ENCODE measurements around the gene SMIM10L1.

DNA sequence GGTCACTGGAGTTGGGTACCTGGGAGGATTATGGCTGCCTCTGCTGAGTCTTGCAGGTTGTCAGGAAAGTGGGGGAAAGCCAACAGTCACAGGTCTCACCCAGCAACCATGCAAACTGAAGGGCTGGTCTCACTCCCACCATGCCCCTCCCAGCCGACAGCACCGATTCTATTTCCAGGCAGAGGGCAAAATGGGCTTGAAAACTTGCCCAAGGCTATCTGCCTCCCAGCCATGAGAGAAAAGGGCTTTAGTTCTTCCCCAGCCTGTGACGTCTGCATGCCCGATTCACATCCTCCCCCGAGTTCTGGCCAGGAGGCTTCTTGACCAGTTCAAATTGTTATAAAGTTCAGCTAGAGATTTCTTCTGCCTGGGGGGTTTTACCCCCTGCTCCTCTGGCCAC, 26.7 kb upstream of the SMIM10L1 start:
- TF ChIP-seq, protein P1, sequence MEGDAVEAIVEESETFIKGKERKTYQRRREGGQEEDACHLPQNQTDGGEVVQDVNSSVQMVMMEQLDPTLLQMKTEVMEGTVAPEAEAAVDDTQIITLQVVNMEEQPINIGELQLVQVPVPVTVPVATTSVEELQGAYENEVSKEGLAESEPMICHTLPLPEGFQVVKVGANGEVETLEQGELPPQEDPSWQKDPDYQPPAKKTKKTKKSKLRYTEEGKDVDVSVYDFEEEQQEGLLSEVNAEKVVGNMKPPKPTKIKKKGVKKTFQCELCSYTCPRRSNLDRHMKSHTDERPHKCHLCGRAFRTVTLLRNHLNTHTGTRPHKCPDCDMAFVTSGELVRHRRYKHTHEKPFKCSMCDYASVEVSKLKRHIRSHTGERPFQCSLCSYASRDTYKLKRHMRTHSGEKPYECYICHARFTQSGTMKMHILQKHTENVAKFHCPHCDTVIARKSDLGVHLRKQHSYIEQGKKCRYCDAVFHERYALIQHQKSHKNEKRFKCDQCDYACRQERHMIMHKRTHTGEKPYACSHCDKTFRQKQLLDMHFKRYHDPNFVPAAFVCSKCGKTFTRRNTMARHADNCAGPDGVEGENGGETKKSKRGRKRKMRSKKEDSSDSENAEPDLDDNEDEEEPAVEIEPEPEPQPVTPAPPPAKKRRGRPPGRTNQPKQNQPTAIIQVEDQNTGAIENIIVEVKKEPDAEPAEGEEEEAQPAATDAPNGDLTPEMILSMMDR (IDR thresholded peaks at IDR 0.05; ENCODE audit: insufficient read depth, low read length), result no peak
- no peak for TF ChIP-seq GABPA (IDR thresholded peaks at IDR 0.05; ENCODE audit: low read depth)
- TF ChIP-seq, protein P2, sequence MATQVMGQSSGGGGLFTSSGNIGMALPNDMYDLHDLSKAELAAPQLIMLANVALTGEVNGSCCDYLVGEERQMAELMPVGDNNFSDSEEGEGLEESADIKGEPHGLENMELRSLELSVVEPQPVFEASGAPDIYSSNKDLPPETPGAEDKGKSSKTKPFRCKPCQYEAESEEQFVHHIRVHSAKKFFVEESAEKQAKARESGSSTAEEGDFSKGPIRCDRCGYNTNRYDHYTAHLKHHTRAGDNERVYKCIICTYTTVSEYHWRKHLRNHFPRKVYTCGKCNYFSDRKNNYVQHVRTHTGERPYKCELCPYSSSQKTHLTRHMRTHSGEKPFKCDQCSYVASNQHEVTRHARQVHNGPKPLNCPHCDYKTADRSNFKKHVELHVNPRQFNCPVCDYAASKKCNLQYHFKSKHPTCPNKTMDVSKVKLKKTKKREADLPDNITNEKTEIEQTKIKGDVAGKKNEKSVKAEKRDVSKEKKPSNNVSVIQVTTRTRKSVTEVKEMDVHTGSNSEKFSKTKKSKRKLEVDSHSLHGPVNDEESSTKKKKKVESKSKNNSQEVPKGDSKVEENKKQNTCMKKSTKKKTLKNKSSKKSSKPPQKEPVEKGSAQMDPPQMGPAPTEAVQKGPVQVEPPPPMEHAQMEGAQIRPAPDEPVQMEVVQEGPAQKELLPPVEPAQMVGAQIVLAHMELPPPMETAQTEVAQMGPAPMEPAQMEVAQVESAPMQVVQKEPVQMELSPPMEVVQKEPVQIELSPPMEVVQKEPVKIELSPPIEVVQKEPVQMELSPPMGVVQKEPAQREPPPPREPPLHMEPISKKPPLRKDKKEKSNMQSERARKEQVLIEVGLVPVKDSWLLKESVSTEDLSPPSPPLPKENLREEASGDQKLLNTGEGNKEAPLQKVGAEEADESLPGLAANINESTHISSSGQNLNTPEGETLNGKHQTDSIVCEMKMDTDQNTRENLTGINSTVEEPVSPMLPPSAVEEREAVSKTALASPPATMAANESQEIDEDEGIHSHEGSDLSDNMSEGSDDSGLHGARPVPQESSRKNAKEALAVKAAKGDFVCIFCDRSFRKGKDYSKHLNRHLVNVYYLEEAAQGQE (IDR thresholded peaks at IDR 0.05; ENCODE audit: insufficient replicate concordance, low read depth), result no peak
- no peak for TF ChIP-seq POLR2AphosphoS5 (IDR thresholded peaks at IDR 0.05; ENCODE audit: low read depth)
- TF ChIP-seq SPI1 (IDR thresholded peaks at IDR 0.05; ENCODE audit: borderline replicate concordance, low read depth), result no peak

All from HL-60 (cell line).